ENCODE data around the gene PLA2G6. TPM values are rescaled to one million over a fixed set of nuclear protein-coding genes. Genes with fewer than 3 reads are reported as not detected.

The PLA2G6 gene
- total RNA-seq, 6 donors from 2014 or later, result 21.1 to 295 (median 47.5) TPM

DNA sequence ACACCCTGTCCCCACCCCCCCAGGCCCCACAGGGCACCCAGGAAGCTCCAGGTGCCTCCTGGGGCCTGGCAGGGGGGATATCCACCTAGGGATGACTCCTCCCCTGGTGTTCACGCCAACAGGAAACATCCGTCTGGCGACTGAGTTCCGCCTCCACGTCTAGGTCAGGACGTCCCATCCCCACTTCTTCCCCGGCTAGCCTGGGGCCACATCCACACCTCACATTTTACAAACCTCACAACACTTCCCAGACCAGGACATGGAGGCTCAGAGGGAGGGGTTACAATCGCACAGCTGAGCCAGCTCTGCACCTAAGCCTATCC, 41.1 kb upstream of the PLA2G6 start:
- Histone ChIP-seq H3K4me1 (peaks cover 44 to 58% (median 56%) of the 10 kb centered on the region in 4 donors), H3K27ac (peak overlapping the region; percentile 44 to 92 (median 80)), H3K9me3 (no peaks in the 10 kb centered on the region), H3K27me3 (no peaks in the 10 kb centered on the region), H3K4me3 (no peak overlapping the region), H3K36me3 (peaks cover 6 to 68% (median 48%) of the 10 kb centered on the region in 4 donors)
- ATAC-seq (ENCODE audit: low FRiP score in 2 of 2), result no peak
- no peak for DNase-seq
- 69 to 75% methylated on average over 4 to 8 of the region's 8 CpGs for WGBS, 2 donors
- no peak for TF ChIP-seq POLR2A (IDR thresholded peaks at IDR 0.05)
- TF ChIP-seq EP300 (IDR thresholded peaks at IDR 0.05), result peak in 3 of 4 donors; percentile 32 to 91 (median 91)
- TF ChIP-seq, protein P1, sequence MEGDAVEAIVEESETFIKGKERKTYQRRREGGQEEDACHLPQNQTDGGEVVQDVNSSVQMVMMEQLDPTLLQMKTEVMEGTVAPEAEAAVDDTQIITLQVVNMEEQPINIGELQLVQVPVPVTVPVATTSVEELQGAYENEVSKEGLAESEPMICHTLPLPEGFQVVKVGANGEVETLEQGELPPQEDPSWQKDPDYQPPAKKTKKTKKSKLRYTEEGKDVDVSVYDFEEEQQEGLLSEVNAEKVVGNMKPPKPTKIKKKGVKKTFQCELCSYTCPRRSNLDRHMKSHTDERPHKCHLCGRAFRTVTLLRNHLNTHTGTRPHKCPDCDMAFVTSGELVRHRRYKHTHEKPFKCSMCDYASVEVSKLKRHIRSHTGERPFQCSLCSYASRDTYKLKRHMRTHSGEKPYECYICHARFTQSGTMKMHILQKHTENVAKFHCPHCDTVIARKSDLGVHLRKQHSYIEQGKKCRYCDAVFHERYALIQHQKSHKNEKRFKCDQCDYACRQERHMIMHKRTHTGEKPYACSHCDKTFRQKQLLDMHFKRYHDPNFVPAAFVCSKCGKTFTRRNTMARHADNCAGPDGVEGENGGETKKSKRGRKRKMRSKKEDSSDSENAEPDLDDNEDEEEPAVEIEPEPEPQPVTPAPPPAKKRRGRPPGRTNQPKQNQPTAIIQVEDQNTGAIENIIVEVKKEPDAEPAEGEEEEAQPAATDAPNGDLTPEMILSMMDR (IDR thresholded peaks at IDR 0.05), result no peak
- TF ChIP-seq POLR2AphosphoS5 (IDR thresholded peaks at IDR 0.05), result peak in 1 of 2 donors; percentile 46

DNA sequence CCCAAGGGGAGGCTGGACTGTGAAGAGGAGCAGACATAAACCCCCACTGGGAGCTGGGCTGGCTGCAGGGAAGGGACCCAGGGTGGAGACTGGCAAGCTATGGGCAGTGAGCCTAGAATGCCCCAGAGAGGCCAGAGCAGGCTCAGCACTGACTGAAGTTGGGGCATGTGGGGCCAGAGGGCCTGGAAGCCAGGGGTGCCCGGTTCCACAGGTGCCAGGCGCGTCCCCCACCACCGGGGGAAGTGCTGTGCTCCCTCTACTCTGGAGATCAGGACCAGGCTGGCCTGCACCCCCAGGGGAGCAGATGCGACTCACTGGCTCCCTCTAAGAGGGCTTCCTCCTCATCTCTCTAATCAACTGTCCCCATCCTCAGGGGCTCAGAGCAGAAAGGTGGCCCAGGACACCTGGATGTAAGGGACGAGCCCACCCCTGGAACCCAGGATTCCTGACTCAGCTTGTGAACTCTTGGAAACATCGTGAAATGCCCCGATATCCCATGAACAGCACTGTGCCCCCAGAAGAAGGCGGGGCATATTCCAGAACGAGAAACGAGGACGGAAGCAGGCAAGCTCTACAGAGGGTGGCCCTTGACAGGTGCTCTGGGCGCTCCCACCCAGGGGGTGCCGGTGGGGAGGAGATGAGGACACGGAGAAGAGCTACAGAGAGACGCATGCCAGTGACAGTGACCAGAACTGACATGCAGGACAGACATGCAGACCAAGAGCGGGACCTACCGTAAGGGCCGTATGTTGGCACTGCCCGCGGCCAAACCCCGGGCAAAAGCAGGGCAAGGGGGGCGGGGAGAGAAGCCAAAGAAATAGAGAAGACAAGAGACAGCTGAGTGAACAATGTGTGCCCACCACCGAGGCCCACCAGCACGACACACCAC, 40.5 kb upstream of the PLA2G6 start:
- peaks cover 38 to 56% (median 53%) of the 10 kb centered on the region in 4 donors for H3K4me1 ChIP-seq
- WGBS, 2 donors, result 89 to 95% methylated on average over 24 to 25 of the region's 25 CpGs
- no peaks in the 10 kb centered on the region for H3K9me3 ChIP-seq

DNA sequence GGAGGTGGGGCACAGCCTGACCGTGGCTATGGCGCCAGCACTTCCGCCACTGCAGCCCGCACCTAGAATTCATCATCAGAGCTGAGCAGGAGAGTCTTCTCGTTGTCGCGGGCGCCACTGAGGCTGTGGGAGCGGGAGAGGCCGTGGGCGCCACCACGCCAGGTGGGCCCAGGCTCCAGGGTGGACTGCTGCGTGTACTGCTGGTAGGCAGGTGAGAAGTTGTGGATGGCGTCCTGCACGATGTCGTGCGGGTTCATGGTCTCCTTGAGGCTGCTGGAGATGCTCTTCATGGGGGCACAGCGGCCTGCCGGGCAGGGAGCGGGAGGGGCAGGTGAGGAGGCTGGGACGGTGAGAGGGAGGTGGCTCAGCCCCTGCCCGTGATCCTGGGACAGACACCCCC, 39.8 kb upstream of the PLA2G6 start:
- no peak overlapping the region for H3K4me3 ChIP-seq
- H3K27ac ChIP-seq, result peak overlapping the region in 3 of 4 donors; percentile 70 to 92 (median 91)
- ATAC-seq (ENCODE audit: low FRiP score in 2 of 2) (no peak), DNase-seq (no peak)
- H3K36me3 ChIP-seq, result peaks cover 6 to 59% (median 42%) of the 10 kb centered on the region in 4 donors
- WGBS, 2 donors, result 97 to 98% methylated on average over 13 to 22 of the region's 22 CpGs
- peaks cover 32 to 51% (median 50%) of the 10 kb centered on the region in 4 donors for H3K4me1 ChIP-seq
- TF ChIP-seq, protein P1 (IDR thresholded peaks at IDR 0.05), result no peak
- no peak for TF ChIP-seq POLR2A (IDR thresholded peaks at IDR 0.05)
- no peak for TF ChIP-seq POLR2AphosphoS5 (IDR thresholded peaks at IDR 0.05)
- TF ChIP-seq EP300 (IDR thresholded peaks at IDR 0.05), result no peak
- no peaks in the 10 kb centered on the region for H3K9me3 ChIP-seq
- H3K27me3 ChIP-seq, result no peaks in the 10 kb centered on the region

More for the DNA sequence above, 40.5 kb upstream of the PLA2G6 start:
- Histone ChIP-seq H3K4me3 (no peak overlapping the region), H3K27me3 (no peaks in the 10 kb centered on the region), H3K36me3 (peaks cover 6 to 62% (median 45%) of the 10 kb centered on the region in 4 donors), H3K27ac (peak overlapping the region; percentile 44 to 92 (median 80))
- TF ChIP-seq, protein P1 (IDR thresholded peaks at IDR 0.05), result no peak
- TF ChIP-seq POLR2A (IDR thresholded peaks at IDR 0.05) (no peak), EP300 (IDR thresholded peaks at IDR 0.05) (no peak), POLR2AphosphoS5 (IDR thresholded peaks at IDR 0.05) (no peak)
- ATAC-seq (ENCODE audit: low FRiP score in 2 of 2) (no peak), DNase-seq (no peak)

DNA sequence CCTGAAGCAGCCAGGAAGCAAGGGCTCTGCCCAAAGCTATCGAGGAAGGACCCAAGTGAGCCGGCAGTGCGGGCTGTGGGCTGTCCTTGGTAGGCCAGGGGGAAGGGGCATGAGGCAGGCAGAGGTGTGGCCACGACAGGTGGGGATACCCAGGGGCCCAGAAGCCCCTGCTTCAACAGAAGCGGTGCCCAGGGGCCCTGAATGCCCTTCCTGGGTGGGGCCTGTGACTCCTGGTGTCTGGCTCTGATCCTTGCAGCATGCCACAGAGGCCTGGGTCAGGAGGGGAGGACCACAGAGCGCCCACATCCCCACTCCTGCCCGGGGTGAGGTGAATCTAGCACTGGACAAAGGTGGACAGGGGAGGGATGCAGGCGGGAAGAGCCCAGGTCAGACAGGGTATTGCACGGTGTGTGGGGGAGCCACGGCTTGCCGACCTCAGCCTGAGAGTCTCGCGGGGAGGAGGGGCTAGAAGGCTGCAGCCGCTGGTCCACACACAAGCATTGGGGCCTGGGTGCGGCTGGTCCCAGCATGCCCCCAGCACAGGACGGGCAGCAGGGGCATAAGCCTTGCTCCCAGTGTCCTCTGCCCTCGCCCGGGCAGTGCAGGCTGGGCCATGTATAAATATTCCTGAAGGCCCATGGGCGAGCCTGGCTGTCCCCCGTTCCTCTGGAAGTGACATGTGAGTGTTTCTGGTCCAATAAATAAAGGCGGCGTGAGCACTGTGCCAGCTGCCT, 39.2 kb upstream of the PLA2G6 start:
- ATAC-seq (ENCODE audit: low FRiP score in 2 of 2) (no peak), DNase-seq (no peak)
- Histone ChIP-seq H3K9me3 (no peaks in the 10 kb centered on the region), H3K4me1 (peaks cover 32 to 51% (median 50%) of the 10 kb centered on the region in 4 donors), H3K27me3 (no peaks in the 10 kb centered on the region), H3K36me3 (peaks cover 6 to 59% (median 41%) of the 10 kb centered on the region in 4 donors), H3K27ac (peak overlapping the region; percentile 77 to 92 (median 91)), H3K4me3 (no peak overlapping the region)
- TF ChIP-seq EP300 (IDR thresholded peaks at IDR 0.05) (no peak), POLR2AphosphoS5 (IDR thresholded peaks at IDR 0.05) (no peak), POLR2A (IDR thresholded peaks at IDR 0.05) (no peak)
- TF ChIP-seq, protein P1 (IDR thresholded peaks at IDR 0.05), result no peak
- WGBS, 2 donors, result 90 to 91% methylated on average over 17 to 18 of the region's 22 CpGs

All from upper lobe of left lung (tissue), 6 donors.